HG02885 (cell line): ENCODE results near the gene RAD51B.

Source experiments
- ATAC-seq: cut with Tn5 transposase; IDR thresholded peaks from one replicate; pipeline ENCODE4 v1.9.1; 2021; ENCODE audit warnings: mild to moderate bottlenecking; ENCODE audit not compliant: unreplicated experiment, poor library complexity

Gene RAD51B

DNA sequence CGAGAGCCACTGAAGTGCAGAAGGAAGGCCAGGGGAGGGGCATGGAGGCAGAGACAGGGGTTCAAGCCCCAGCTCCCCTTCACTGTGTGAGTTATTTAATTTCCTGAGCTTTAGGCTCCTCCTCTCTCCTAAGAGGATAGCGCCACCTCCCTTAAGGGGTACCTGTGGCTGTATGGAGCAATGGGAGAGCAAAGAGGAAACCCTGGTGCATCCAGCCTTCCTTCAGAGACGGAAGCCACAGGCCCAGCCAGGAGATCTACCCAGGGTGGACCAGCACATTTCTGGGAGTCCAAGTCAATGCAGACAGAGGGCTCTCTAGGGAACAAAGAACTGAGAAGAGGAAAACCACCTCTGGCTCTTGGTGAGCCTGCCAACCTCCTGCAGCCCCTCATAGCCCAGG lies 883.0 kb downstream of the RAD51B start:
- no peak for ATAC-seq

DNA sequence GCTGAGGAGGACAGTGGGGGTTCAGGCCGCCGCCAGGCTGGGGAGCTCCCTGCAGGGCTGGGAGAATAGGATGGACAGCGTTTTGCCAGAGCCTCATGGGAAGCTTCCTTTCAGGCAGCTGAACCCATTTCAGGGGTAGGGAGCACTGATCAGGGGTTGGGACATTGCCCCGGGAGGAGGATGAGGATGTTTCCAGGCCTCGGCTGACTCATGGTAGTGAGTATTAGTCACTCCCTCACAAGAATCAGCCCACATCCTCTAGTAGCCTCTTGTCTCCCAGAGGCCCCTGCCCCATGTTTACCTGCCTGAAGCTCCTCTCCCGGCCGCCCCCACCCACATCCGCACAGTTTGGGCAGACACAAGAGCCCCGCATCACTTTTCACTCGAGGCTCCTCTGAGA lies 883.5 kb downstream of the RAD51B start:
- no peak for ATAC-seq

DNA sequence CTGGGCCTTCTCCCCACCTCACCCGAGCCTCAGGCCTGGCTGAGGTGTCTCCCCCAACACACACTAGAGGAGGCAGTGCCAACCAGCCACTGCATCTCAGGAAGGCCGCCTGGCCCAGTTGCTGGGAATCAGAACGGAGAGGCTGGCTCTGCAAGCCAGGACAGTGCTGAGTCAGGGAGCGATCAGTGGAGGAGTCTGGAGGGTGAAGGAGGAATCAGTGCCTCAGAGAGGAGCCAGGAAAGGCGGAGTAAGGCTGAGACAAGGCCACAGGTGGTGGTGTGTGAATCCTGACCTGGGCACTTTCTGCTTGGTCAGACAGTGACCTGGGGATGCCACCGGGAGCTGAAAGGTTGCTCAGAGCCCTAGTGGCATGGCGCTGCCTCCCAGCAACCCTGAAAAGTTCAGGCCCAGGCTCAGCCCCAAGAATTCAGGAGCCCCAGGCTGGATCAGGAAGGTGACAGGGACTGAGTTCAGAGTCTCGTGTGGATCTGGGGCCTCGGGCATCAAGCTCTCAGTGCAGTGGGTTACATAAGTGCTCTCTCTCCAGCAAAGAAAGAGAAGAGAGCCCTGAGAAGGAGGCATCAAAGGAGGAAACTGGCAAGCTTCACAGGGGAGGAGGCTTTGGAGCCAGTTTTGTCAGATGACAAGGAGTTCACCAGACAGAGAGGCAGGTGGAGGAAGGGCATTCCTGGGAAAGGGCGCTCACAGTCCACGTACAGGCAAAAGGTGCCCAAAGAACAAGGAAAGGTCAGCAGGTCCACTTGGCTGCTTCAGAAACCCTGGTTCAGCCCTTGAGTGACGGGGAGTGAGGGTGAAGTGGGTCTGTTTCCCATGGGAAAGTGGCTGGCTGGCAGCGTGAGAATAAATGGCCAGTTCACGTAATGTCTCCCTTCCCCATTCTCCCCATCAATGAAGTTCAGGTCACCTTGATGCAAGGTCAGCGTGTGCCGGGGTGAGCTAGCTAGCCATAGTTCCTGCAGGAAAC lies 885.4 kb downstream of the RAD51B start:
- no peak for ATAC-seq

GRCh38 chr14:68705741-68706283 lies 886.2 kb downstream of the RAD51B start:
- no peak for ATAC-seq

- no peak for ATAC-seq
Observed at GRCh38 chr14:68707482-68707881, 887.9 kb downstream of the RAD51B start.

DNA sequence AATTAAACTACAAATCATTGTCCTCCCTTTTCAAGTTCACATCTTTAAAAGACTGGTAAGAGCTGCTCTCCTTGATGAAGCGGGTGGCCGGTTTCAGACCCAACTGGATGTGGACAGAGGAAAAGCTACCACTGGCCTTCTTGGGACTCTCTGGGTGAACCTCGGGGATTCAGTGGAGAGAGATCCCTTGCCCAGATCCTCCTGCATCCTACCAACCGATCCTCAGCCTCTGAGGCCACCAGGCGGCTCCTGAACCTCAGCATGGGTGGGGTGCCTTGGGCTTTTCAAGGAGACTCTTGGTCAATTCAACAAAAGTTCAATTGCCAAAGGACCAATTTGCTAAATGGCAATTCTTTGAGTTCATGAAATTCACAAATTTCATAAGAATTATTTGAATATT lies 888.8 kb downstream of the RAD51B start:
- no peak for ATAC-seq

GRCh38 chr14:68709007-68709406 lies 889.4 kb downstream of the RAD51B start:
- no peak for ATAC-seq

DNA sequence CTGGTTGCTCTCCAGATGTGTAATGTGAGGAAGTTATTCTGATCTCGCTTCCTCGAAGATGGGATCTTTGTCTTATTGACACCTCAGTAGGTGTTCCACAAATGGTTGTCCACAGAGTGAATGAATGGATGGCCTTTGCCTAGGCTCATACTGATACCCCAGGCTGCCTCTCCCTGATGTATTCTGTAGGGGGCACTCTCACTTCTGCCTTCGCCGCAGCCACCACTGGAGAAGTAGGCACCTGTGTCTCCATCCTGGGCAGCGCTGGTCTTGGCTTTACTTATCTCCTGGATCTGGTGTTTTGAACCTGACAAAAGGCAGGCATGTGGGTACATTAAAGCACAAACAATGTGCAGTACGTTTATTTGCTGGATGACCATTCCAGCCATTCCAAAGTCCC lies 891.2 kb downstream of the RAD51B start:
- ATAC-seq, result no peak

- no peak for ATAC-seq
Observed at GRCh38 chr14:68711561-68712309, 892.2 kb downstream of the RAD51B start.

DNA sequence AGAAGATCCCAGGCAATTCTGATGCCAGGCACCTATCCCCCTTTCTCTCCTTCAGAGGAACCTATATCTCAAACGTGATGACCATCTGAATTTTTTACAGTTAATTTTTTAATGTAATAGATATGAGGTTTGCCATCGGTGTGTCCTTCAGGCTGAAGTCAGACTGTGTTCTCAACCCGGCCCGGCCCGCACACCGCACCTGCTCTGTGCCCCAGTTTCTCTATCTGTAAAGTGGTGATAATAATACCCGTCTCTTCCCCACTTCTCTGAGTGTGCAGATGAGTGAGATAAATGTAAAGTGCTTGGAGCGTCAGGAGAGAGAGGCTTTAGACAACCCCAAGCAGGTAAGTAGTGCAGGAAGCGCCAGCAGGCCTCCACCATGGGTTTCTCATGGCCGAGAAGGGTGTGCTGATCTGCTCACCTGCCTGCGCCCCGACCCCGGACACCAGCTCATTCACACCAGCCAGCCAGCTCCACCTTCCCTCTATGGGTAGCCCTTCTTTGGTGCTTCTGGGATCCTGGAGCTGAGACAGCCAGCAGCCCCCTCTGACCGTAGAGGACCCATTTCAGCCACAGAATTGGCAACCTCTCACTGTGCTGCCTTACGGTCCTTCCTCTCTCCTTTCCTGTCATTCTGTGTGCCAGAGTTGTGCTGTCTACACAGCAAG lies 893.3 kb downstream of the RAD51B start:
- no peak for ATAC-seq

DNA sequence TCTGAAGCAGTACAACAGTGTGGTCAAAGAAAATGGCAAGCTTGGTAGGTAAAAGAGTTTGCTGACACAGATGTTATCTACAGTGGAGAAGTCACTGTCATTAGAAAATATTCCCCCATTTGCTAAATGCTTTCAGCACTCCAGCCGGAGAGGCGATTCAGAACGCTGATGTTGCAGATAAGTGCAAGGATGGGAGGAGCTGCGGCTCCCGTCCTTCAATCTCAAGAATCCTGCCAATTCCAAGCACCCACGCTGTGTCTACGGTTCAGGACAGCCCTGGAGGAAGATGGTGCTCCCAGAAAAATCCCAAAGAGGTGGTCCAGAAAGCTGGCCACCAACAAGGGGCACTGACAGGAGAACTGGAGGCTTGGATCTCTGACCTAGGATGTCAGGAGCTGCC lies 894.2 kb downstream of the RAD51B start:
- no peak for ATAC-seq

DNA sequence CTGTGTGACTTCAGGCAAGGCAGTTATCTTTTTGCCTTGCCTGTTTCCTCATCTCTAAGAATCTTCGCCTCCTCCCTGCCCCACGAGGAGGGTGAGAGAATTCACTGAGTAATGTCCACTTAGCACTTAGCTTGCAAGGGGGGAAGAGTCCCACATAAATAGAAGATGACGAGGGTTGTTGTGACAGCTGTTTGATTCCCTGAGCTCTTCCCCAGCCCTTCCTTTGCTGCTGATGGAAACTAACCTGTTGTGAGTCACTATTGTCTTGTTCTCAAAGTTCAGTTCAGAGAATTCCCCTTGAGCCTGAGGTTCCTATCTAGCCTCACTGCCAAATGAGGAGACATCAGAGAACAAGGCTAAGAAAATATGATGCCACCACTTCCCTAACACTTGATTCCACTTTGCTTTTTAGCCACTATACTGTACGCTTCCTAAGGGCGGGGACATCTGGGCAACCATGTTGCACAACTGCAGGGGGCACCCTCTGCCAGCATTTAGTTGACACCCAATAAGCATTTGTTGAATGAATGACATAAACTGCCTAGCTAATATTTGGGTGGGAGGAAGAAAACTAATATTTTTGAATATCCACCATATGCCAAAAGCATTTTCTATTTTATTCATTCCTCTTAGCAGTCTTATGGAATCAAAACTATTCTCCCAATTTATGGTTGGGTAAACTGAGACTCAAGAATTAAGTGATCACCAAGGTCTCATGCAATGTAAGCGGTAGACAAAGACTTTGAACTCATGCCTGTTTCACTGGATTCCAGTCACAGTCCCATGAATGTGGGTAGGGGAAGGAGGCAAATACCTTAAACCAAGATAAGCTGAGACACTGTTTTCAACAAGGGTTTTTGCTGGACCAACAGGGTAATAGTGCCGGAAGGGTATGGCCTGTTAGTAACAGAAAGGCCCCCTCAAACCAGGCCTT lies 895.7 kb downstream of the RAD51B start:
- ATAC-seq, result no peak

DNA sequence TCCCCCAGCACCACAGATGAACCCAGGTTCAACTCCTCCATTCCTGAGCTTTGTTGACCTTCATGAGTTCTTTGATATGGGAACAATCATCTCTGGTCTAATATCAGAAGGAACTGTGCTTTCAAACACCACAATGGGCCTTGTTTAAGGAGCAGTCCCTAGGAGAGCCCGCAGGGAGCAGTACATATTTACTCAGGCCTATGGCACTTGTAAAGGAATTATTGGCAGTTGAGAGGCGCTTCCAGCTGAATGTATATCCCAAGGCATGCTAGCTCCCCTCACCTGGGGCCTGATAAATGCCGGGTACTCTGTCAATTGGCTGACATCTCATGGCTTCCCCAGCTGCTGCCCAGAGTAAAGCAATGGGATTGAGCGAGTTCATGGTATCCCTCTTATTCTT lies 897.1 kb downstream of the RAD51B start:
- ATAC-seq, result no peak

- no peak for ATAC-seq
Observed at GRCh38 chr14:68718023-68718990, 898.7 kb downstream of the RAD51B start.

GRCh38 chr14:68719634-68720384 lies 900.2 kb downstream of the RAD51B start:
- no peak for ATAC-seq

DNA sequence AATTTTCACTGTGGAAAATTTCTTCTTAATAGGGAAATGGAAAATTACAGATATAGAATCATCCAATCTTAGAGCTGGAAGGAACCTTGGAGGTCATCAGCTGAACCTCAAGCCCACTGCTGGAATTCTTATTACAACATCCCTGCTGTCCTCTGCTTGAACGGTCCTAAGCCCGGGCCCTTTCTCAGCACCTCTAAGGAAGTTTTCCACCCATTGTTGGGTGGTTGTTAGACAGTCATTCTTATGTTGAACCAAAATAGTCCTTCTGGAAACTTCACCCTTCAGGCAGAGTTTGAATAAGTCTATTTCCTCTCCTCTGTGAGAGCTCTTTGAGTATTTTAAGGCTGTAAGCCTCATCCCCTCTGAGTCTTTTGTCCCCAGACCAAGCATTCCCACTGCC lies 902.6 kb downstream of the RAD51B start:
- no peak for ATAC-seq

DNA sequence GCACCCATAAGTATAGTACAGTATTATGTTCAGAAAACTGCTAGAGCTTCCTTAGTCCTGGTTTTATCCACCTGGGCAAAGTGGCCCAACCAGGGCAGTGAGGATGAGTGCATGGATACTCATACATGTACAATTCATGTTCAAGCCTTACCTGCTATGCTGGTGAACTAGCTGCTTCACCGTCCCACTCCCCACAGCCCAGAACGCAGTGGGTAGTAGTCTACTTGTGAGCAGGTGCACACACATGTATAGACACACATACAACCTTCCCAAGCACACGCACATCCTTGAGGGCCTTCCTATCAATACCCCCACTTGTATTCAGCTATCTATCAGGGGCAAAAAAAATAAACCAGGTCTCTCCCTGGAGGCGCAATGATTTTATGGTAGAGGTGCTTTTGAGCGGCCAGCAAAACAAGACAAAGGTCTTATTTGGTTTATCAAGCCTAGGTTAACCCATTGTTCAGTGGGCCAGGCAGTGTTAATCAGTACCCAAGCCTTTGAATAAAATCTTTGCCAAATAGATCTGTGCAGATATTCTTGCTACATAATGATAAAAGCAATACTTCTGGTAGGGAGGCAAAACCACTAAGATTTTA lies 903.5 kb downstream of the RAD51B start:
- ATAC-seq, result no peak
